Measurements from ENCODE around the gene RPL23. TPM values are rescaled to one million over a fixed set of nuclear protein-coding genes. Genes with fewer than 3 reads are reported as not detected.
"Not testable (repeated sequence)": the region's sequence is repeated elsewhere in the genome, so short reads cannot be mapped to it uniquely, and the experiment has no call there.

Gene RPL23
- polyA plus RNA-seq, 1 donor from 2014 or later: 1,333 TPM

GRCh38 chr17:38857271-38857670, 3.8 kb upstream of the RPL23 start:
- peaks cover 10% of the 10 kb centered on the region for H3K79me2 ChIP-seq (replicated peaks; ENCODE audit: insufficient read depth, low read length)
- no peaks in the 10 kb centered on the region for H3K27me3 ChIP-seq (ENCODE audit: insufficient read depth, low read depth, low read length)
- H3K9me2 ChIP-seq (ENCODE audit: insufficient read depth, low read length): no peaks in the 10 kb centered on the region
- no peak overlapping the region for H3K4me3 ChIP-seq (ENCODE audit: low read length)
- H2AFZ ChIP-seq (ENCODE audit: low read depth, low read length): no peak overlapping the region
- H4K20me1 ChIP-seq (ENCODE audit: insufficient read depth): no peaks in the 10 kb centered on the region
- peaks cover 2% of the 10 kb centered on the region for H3K36me3 ChIP-seq (ENCODE audit: insufficient read depth, low read length)
- H3K4me2 ChIP-seq (ENCODE audit: low read length): no peak overlapping the region
- no peaks in the 10 kb centered on the region for H3K9me3 ChIP-seq (ENCODE audit: low read length)
- H3K27ac ChIP-seq (ENCODE audit: low read length): no peak overlapping the region
- no peaks in the 10 kb centered on the region for H3F3A ChIP-seq (ENCODE audit: insufficient read depth, low read length, poor library complexity, severe bottlenecking)
- no peak for TF ChIP-seq CTCF (IDR thresholded peaks at IDR 0.05; ENCODE audit: poor library complexity, severe bottlenecking)
- TF ChIP-seq SMC3 (conservative IDR thresholded peaks at IDR 0.05; ENCODE audit: poor library complexity): no peak
- TF ChIP-seq MXI1 (conservative IDR thresholded peaks at IDR 0.05; ENCODE audit: poor library complexity, severe bottlenecking): no peak
- no peak for TF ChIP-seq POLR2AphosphoS5 (IDR thresholded peaks at IDR 0.05)
- no peak for TF ChIP-seq RAD21 (conservative IDR thresholded peaks at IDR 0.05)
- no peak for TF ChIP-seq EZH2 (IDR thresholded peaks at IDR 0.05; ENCODE audit: borderline replicate concordance, insufficient read depth, low read length, poor library complexity, severe bottlenecking)
- TF ChIP-seq REST (IDR thresholded peaks at IDR 0.05; ENCODE audit: borderline replicate concordance): no peak
- no peak for TF ChIP-seq EP300 (conservative IDR thresholded peaks at IDR 0.05; ENCODE audit: poor library complexity, severe bottlenecking)
- TF ChIP-seq TAF1 (IDR thresholded peaks at IDR 0.05; ENCODE audit: low read depth): no peak
- no peak overlapping the region for H3K9ac ChIP-seq (ENCODE audit: low read length)

- not testable (repeated sequence) for H3K4me3 ChIP-seq (ENCODE audit: low read length); H4K20me1 ChIP-seq (ENCODE audit: insufficient read depth); H3K4me2 ChIP-seq (ENCODE audit: low read length); H2AFZ ChIP-seq (ENCODE audit: low read depth, low read length); H3F3A ChIP-seq (ENCODE audit: insufficient read depth, low read length, poor library complexity, severe bottlenecking); H3K9me3 ChIP-seq (ENCODE audit: low read length); H3K27ac ChIP-seq (ENCODE audit: low read length); H3K9me2 ChIP-seq (ENCODE audit: insufficient read depth, low read length); H3K27me3 ChIP-seq (ENCODE audit: insufficient read depth, low read depth, low read length); H3K9ac ChIP-seq (ENCODE audit: low read length); H3K36me3 ChIP-seq (ENCODE audit: insufficient read depth, low read length)
- H3K79me2 ChIP-seq (replicated peaks; ENCODE audit: insufficient read depth, low read length): peaks cover 21% of the 10 kb centered on the region
Measured at GRCh38 chr17:38855101-38855714, 1.7 kb upstream of the RPL23 start.

All from neural cell (in vitro differentiated cells).